SHP77 treated with DMSO at 0.1 percent for 48 hours (cell line): ENCODE measurements around the gene FIGN.
A peak's percentile ranks its signal among the peaks of the same experiment; 100 is the strongest.

Experiments
- DNase-seq: peaks from one replicate; lab custom pipeline; 2025; lab: John Stamatoyannopoulos, UW

The FIGN gene

GRCh38 chr2:163708265-163708664 is 27.5 kb downstream of the FIGN start:
- no peak for DNase-seq

GRCh38 chr2:163703386-163703785 is 32.4 kb downstream of the FIGN start:
- DNase-seq, result no peak

DNA sequence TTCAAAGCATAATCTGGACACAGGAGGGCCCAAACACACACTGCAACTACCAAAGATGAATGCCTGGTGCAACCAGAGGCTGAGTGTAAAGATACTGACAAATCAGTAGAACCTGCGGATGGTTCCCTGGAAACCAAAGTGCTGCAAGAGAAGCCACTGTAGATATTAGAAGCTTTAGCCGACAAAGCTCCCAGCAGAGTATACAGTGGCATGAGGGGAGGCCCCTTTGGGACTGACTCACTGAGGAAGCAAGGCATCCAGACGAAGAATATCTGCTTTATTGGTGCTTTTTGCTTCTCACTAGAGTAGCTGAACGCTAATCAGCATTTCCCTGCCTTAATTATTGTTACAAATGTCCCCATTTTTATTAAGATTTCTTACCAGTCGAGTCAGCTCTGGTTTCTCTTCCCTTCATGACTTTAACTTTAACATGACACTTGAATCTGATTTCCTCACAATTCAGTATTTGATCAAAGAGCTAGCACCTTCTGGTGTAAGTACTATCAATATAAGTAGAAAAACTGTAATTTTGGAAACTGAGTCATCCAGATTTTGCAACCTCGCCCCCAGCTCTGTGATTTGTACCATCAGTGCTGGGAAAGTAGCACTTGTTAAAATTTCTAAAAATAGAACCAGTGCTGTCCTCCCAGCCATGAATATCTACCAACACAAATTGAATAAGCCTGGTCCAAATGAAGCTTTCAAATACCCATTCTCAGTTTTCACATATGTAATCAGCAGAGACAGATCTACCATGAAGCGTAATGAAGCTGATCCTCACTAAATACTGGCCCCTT is 34.2 kb downstream of the FIGN start:
- DNase-seq, result no peak

DNA sequence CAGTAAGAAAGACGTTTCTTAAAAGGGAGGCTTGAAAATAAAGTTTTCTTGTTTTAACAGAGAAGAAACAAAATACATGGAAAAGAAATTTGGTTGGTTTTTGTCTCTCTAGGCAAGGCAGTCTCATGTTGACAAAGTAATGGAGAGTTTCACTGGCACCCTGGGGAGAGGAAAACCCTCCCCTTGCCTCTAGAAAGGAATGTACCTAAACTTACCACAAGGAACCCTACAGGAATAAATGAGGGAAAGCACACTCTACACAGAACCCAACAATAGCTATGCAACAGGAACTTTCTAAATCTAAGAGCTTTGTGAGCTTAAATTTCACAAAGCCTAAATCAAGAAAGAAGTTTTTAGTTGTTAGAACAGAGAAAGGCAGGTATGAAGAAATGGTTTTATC is 37.0 kb downstream of the FIGN start:
- DNase-seq, result no peak

DNA sequence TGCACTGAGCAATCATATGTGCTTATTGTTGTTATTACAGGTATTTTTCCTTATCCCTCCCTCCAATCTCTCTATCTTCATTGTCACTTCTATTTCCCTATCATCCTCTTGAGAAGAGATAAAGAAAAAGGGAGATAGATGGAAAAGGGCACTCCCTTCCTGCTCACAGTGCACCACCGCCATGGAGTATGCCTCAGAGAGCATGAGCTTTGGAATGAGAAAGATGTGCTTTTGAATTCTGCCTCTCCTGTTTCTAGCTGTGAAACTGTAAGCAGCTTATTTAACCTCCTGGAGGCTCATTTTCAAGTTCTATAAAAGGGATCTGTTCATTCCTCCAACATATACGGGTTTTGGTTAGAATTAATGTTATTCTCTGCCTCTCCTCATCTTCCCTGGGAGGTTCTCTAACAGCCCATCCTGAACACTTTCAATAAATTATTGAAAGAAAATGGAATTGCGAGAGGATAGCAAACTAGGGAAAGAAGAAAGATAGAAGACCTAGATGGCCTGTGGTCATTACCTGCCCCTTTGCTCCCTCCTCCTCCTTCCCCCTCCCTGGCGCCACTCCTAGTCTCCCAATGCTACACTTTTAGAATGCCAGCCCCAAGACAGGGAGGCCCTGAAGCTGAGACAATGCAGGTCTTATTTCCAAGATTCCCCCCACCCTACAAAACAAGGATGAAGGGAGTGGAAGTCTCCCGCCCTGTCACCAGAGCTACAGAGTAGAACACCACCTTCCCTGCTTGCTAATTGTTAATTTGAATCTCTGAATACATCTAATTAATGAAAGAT is 37.8 kb downstream of the FIGN start:
- DNase-seq, result no peak

- DNase-seq, result no peak
Measured at GRCh38 chr2:163697429-163697828, 38.4 kb downstream of the FIGN start.

- no peak for DNase-seq
Measured at GRCh38 chr2:163693484-163693883, 42.3 kb downstream of the FIGN start.

DNA sequence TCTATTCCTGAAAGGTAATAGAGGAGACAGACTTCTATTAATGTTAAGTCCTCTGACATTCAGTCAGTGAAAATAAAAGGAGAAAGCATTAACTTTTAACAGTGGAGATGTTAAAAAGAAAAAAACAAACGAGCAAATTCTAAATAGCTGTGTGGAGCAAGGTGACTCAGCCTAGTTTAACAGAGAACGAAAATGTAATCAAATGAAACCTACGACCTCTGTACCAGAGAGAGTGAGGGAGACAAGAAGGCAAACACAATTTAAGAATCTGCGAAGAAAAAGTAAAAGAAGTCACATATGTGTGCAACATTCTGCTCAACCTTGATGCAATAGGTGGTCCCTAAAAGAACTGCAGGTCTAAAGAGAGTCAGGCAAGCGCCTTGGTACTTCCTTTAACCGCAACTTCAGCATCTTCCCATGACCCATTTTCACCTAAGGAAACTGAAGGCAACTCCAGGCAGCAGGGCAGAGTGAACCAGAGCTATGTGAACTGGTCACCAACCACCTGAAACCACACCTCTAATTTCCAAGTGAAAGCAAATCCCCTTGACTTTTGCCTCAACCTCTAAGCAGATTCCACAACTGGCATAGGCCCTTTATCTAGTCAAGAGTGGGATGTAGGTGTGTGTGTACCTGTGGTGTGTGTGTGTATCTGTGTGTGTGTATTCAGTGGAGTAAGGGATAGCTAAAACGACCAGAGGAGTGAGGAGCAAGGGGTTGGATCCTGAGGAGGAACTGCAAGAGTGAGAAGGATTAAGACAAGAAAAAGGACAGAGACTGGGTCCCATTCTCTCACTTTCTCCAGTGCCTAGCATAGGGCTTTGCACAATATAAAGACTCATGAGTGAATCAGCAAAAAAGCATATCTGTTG is 43.0 kb downstream of the FIGN start:
- no peak for DNase-seq

- DNase-seq, result no peak
Measured at GRCh38 chr2:163692081-163692480, 43.7 kb downstream of the FIGN start.

- no peak for DNase-seq
Measured at GRCh38 chr2:163690896-163691295, 44.9 kb downstream of the FIGN start.

- no peak for DNase-seq
Measured at GRCh38 chr2:163687217-163687616, 48.6 kb downstream of the FIGN start.

DNA sequence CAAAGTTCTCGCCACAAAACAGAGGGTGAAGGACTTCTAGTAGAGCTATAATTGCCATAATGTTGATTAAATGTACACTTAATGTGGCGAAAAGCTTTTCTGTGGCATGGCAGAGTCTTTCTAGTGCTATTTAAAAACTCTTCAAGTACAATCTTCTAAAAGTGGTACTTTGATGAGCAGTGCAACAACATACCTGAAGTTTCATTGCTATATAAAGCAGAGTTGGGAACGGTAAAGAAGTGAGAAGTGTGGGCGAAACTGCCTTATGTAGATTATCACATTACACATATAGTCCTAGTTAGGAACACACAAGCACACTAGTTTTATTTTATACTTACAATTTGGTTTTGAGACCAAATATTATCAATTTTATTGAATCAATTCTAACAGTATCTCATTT is 49.5 kb downstream of the FIGN start:
- DNase-seq, result no peak

DNA sequence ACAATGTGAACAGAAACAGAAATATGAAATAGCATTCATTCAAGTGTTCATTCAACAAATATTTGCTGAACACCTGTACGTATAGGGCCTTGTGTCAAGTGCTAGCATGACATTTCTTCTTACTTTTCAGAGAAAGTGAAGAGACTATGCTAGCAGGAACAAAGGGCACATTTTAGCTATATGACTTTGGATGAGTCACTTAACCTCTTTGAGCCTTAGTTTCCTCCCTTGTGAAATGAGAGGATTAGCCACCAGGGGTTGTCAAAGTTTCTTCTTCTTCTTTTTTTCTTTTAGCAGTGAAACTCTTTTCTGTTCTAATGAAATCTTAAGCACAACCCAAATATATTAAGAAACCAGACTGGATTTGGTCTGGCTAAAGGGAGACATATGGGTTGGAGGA is 53.1 kb downstream of the FIGN start:
- DNase-seq, result no peak

- no peak for DNase-seq
Measured at GRCh38 chr2:163681745-163682144, 54.1 kb downstream of the FIGN start.

DNA sequence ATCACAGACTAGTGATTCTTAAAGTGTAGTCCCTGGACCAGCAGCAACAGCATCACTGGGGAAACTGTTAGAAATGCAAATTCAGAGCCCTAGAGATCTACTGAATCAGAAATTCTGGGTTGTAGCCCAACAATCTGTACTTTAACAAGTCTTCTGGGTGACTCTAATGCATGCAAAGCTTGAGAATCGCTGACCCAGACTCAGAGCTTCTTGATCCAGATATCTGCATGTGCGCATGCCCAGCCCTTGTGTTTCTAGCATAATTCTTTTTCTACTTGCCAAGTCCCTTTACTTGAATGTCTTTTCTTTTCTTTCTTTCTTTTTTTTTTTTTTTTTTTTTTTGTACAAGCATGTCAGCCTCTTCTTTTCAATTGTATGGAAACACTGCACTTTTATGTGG is 60.4 kb downstream of the FIGN start:
- no peak for DNase-seq

DNA sequence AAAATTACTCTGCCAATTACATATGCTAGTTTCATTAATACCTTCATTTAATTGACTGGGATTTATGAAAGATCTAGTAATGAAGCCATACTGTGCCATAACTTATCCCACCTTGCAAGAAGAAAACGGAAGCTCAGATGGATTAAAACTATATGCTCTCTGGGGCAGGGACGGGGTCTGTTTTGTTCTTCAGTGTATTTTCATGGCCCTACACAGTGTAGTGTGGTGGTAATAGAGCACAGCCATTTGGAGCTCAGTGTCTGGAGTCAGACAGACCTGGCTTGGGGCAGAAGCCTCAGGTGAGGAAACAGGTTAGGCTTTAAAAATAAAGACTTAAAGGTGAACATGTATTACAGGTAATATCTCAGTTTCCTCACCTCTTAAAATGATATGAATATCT is 62.3 kb downstream of the FIGN start:
- DNase-seq, result no peak

DNA sequence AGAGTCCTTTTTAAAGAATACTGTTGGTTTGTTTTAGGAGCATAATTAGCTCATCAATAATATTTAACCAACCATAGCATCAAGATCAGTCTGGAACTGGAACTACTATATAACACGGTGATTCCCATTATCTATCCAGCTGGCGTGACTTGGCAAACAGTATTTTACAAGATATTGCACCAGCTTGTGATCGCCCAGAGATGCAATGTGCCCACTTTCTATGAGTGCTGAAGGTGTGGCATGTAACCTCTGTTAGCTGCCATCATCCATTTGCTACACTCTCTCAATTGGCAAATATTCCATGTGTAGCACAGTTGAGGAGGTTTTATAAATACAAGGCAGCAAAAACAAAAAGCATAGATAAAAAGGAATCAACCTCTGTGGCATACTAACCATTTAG is 64.9 kb downstream of the FIGN start:
- peak; percentile 1 for DNase-seq

- DNase-seq, result no peak
Measured at GRCh38 chr2:163669506-163669905, 66.3 kb downstream of the FIGN start.

DNA sequence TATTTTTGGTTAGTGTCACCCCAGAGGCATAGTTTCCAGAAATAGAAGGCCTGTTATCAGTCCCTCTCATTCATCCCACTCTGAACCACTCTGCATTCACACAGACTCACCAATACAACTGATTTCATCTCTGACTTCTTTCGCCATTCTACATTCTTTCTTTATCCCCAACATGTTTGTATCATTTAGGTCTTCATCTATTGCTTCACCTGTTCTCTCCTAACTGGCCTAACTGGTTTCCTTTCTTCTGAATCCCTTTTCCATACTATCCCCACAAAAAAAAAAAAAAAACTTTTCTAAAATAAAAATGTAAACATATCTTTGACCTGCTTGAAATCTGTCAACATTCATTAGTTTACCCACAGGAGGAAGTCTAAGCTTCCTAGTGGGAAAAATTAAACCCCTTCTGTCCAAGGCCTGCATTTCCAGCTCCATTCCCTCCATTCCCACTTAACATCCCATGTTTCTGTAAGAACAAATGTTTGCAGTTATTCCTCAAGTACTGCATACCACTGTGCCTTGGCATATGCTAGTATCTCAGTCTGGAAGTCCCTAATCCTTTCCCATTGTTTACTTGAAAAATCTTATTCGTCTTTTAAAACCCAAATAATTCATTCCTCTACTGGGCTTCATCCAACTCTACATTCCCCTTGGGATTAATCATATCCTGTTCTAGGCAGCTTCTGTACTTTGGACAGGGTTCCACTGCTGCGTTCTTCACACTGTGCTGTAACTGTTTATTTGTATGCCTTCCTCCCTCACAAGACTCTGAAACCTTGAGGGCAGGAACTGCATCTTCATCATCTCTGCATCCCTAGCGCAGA is 68.5 kb downstream of the FIGN start:
- no peak for DNase-seq

DNA sequence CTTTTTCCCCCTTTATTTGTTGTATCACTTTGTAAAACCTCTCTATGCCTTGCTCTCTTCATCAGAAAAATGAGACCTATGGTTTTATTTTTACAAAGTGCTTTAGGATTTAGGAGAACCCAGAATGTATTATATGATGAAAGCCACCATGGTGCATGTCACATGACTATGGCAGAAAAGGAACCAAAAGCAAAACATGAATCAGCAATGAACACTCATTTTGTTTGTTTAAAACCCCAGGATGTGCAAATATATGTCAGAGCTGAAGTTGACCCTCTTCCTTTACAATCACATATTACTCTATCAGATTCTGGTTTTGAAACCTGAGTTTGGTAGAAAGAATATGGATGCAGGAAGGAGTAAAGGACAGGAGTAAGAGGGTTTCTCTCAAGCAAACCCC is 70.0 kb downstream of the FIGN start:
- DNase-seq, result no peak

GRCh38 chr2:163665051-163665450 is 70.8 kb downstream of the FIGN start:
- no peak for DNase-seq

GRCh38 chr2:163664610-163665009 is 71.2 kb downstream of the FIGN start:
- DNase-seq, result no peak
